Osteoblast (primary cell): ENCODE results near the gene ITSN1. TPM values are rescaled to one million over a fixed set of nuclear protein-coding genes. Genes with fewer than 3 reads are reported as not detected.
"Not testable (repeated sequence)": the region's sequence is repeated elsewhere in the genome, so short reads cannot be mapped to it uniquely, and the experiment has no call there.

ENCODE experiments used
- DNase-seq: peaks from one replicate; pipeline ENCODE4 v3.0.0; 2011; ENCODE audit warnings: low spot score, mixed read lengths; ENCODE audit not compliant: insufficient read length; ENCODE audit errors: missing footprints
- H2AFZ ChIP-seq: 2 replicates; pipeline ENCODE4 v1.6.0; 2011; ENCODE audit warnings: mild to moderate bottlenecking, low read length
- H3K27ac ChIP-seq: 2 replicates; pipeline ENCODE4 v1.5.1; 2011; ENCODE audit warnings: mild to moderate bottlenecking, low read depth, low read length, moderate library complexity
- H3K27me3 ChIP-seq: 2 replicates; pipeline ENCODE4 v1.6.0; 2012; ENCODE audit warnings: mild to moderate bottlenecking, control low read depth, inconsistent platforms, low read length, moderate library complexity; ENCODE audit not compliant: insufficient read depth
- H3K36me3 ChIP-seq: 2 replicates; pipeline ENCODE4 v1.5.1; 2011; ENCODE audit warnings: mild to moderate bottlenecking, low read length, control low read depth, moderate library complexity; ENCODE audit not compliant: insufficient read depth
- H3K4me1 ChIP-seq: 2 replicates; pipeline ENCODE4 v1.5.1; 2011; ENCODE audit warnings: mild to moderate bottlenecking, low read length, control low read depth, moderate library complexity; ENCODE audit not compliant: insufficient read depth
- H3K4me2 ChIP-seq: 2 replicates; pipeline ENCODE4 v1.6.0; 2011; ENCODE audit warnings: mild to moderate bottlenecking, low read length; ENCODE audit not compliant: insufficient read depth
- H3K4me3 ChIP-seq: fragments of 200-600 bp; sonication (generic); 3 replicates; pipeline ENCODE4 v1.5.1; 2012; ENCODE audit warnings: mild to moderate bottlenecking, low read length, inconsistent platforms; ENCODE audit not compliant: insufficient read depth
- H3K79me2 ChIP-seq: 2 replicates; pipeline ENCODE4 v1.6.0; 2012; ENCODE audit warnings: mild to moderate bottlenecking, low read length, control low read depth, inconsistent platforms; ENCODE audit not compliant: insufficient read depth
- H3K9me3 ChIP-seq: 2 replicates; pipeline ENCODE4 v1.5.1; 2011; ENCODE audit warnings: low read depth, low read length, control low read depth
- H4K20me1 ChIP-seq: 2 replicates; pipeline ENCODE4 v1.6.0; 2012; ENCODE audit warnings: mild to moderate bottlenecking, low read length, control low read depth; ENCODE audit not compliant: insufficient read depth
- CTCF ChIP-seq: IDR thresholded peaks from 2 replicates; pipeline ENCODE4 v1.5.1; 2011; ENCODE audit warnings: mild to moderate bottlenecking, low read depth, low read length, moderate library complexity; ENCODE audit errors: extremely low read depth
- total RNA-seq: library from RNA; depleted of rRNA; stranded (reverse); fragments of >200 nt; gene quantifications from 2 replicates; pipeline ENCODE4 v1.2.3, GENCODE V29; 2012

ITSN1 gene
- total RNA-seq, 1 donor: 42.7 TPM

DNA sequence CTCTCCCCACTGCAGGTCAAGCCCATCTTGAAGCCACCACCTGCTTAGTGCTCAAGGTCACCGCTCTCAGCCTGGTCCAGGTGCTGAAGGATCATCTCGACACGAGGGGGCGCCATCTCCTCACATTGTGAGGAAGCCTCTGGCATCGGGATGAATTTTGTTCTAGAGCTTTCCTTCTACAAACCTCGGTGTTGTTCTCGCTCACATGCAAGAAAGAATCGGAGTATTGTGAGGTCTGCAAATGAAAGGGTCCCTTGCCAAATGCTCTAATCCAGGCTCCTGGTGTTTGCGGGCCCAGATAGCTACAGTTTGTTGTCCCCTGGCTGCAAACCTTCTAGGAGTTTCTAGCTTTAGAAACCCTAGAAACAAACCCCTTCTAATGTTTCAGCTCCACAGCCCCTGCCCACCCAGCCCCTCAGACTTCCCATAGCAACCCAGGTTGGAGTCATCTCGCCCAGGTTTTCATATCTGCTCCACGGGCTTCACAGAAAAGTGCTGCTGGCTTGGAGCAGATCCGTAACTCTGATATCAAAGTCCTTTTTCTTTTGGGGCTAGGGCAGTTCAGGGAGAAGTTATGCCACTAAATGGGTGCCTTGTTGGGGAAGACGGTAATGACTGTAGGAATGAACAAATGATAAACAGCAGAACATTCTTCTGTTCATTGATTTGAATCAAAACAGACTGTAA lies 281.9 kb downstream of the ITSN1 start:
- H3K4me3 ChIP-seq: no peak overlapping the region
- no peaks in the 10 kb centered on the region for H3K9me3 ChIP-seq
- peaks cover 5% of the 10 kb centered on the region for H3K4me1 ChIP-seq
- DNase-seq: peak; percentile 85
- no peaks in the 10 kb centered on the region for H4K20me1 ChIP-seq
- no peaks in the 10 kb centered on the region for H3K79me2 ChIP-seq
- no peak overlapping the region for H3K27ac ChIP-seq
- H3K36me3 ChIP-seq: no peaks in the 10 kb centered on the region
- H3K27me3 ChIP-seq: peaks cover 2% of the 10 kb centered on the region
- TF ChIP-seq CTCF: peak; percentile 91
- peak overlapping the region; percentile 76 for H3K4me2 ChIP-seq
- H2AFZ ChIP-seq: peak overlapping the region; percentile 82

DNA sequence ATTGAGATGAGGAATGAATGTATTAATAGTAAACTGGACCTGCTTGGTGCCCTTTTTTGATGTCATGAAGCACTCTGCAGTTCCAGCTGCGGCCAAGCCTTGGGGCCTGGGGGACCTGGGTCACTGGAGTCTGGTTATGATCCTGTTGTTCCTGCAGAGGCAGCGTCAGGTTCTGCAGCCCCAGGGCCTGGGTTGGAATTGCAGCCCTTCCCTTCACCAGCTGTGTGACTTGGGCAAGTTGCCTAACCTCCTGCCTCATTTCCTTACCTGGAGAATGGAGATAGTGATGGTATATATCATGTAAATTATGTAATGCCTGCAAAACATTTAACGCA lies 282.4 kb downstream of the ITSN1 start:
- no peaks in the 10 kb centered on the region for H3K9me3 ChIP-seq
- TF ChIP-seq CTCF: no peak
- H3K79me2 ChIP-seq: no peaks in the 10 kb centered on the region
- peaks cover 2% of the 10 kb centered on the region for H3K27me3 ChIP-seq
- H4K20me1 ChIP-seq: no peaks in the 10 kb centered on the region
- H2AFZ ChIP-seq: peak overlapping the region; percentile 82
- H3K36me3 ChIP-seq: no peaks in the 10 kb centered on the region
- DNase-seq: no peak
- no peak overlapping the region for H3K27ac ChIP-seq
- no peak overlapping the region for H3K4me2 ChIP-seq
- no peak overlapping the region for H3K4me3 ChIP-seq
- peaks cover 5% of the 10 kb centered on the region for H3K4me1 ChIP-seq

DNA sequence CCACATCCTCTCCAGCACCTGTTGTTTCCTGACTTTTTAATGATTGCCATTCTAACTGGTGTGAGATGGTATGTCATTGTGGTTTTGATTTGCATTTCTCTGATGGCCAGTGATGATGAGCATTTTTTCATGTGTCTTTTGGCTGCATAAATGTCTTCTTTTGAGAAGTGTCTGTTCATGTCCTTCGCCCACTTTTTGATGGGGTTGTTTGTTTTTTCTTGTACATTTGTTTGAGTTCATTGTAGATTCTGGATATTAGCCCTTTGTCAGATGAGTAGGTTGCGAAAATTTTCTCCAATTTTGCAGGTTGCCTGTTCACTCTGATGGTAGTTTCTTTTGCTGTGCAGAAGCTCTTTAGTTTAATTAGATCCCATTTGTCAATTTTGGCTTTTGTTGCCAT lies 283.9 kb downstream of the ITSN1 start:
- not testable (repeated sequence) for H3K79me2 ChIP-seq, H3K9me3 ChIP-seq, H3K4me2 ChIP-seq, H3K36me3 ChIP-seq, H3K4me1 ChIP-seq, H3K27ac ChIP-seq, H3K4me3 ChIP-seq, H2AFZ ChIP-seq, DNase-seq, H4K20me1 ChIP-seq, H3K27me3 ChIP-seq

- H3K4me1 ChIP-seq, H3K27me3 ChIP-seq, H4K20me1 ChIP-seq, H3K79me2 ChIP-seq, H3K9me3 ChIP-seq, H3K36me3 ChIP-seq: not testable (repeated sequence)
- Histone ChIP-seq H3K27ac (peak overlapping the region; percentile 66), H2AFZ (peak overlapping the region; percentile 98), H3K4me3 (peak overlapping the region; percentile 85), H3K4me2 (peak overlapping the region; percentile 99)
- DNase-seq: peak; percentile 84
Measured at GRCh38 chr21:33931052-33931798, 288.9 kb downstream of the ITSN1 start.
